ENCODE measurements around the gene PHACTR1. TPM values are rescaled to one million over a fixed set of nuclear protein-coding genes. Genes with fewer than 3 reads are reported as not detected.

Gene PHACTR1
- polyA plus RNA-seq, 3 donors: 6.1 to 26.9 (median 7.6) TPM

DNA sequence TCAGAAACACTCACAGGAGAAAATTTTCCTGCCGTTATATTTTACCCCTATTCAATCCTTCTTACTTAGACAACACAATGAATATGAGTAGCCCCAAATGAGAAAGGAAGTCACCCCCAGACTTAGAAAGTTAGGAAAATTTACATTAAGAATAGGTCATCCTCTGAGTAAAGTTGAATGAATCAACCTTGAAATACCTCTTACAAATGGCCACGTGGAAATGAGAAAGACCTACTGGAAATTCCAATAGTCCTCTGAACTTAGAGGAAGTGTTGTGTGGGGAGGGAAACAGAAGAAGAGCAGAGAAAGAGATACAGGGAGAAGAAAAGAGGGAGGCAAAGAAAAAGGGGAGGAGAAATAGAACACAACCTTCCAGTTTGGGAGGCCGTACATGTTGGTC, 43.7 kb downstream of the PHACTR1 start:
- no peaks in the 10 kb centered on the region for H3K4me1 Mint-ChIP-seq
- no peaks in the 10 kb centered on the region for H3K27me3 ChIP-seq (ENCODE audit: control insufficient read depth in 2 of 2, insufficient read depth in 2 of 2, low read length in 2 of 2)
- H3K9ac ChIP-seq (ENCODE audit: insufficient read depth, low read length, poor library complexity, severe bottlenecking): no peak overlapping the region
- no peaks in the 10 kb centered on the region for H3K9me3 ChIP-seq (replicated peaks in 1 of 2; ENCODE audit: control insufficient read depth in 1 of 2, insufficient read depth in 1 of 2, low read length in 2 of 2)
- H3K36me3 Mint-ChIP-seq: no peaks in the 10 kb centered on the region
- H2AFZ ChIP-seq (ENCODE audit: insufficient read depth, low read depth, low read length, poor library complexity, severe bottlenecking): no peak overlapping the region
- H3K27ac ChIP-seq (ENCODE audit: low read depth in 1 of 2, low read length in 2 of 2): no peak overlapping the region
- peaks cover 5 to 10% (median 7%) of the 10 kb centered on the region in 3 donors for H3K27me3 Mint-ChIP-seq (ENCODE audit: low read depth in 3 of 3)
- H4K20me1 ChIP-seq (ENCODE audit: insufficient read depth, low read length): no peaks in the 10 kb centered on the region
- H3K79me2 ChIP-seq (ENCODE audit: insufficient read depth, low read length): no peaks in the 10 kb centered on the region
- intact Hi-C loops (cut with micrococcal nuclease): no loop called here
- H3K27ac Mint-ChIP-seq: no peak overlapping the region
- DNase-seq: no peak
- H3K36me3 ChIP-seq (replicated peaks in 1 of 2; ENCODE audit: control insufficient read depth in 1 of 2, insufficient read depth in 2 of 2, low read length in 2 of 2): no peaks in the 10 kb centered on the region
- no peak overlapping the region for H3K4me3 ChIP-seq (replicated peaks in 1 of 3; ENCODE audit: low read depth in 2 of 3, low read length in 3 of 3)
- no peak overlapping the region for H3K4me2 ChIP-seq (replicated peaks; ENCODE audit: extremely low read depth, low read length, poor library complexity, severe bottlenecking)
- no peaks in the 10 kb centered on the region for H3K4me1 ChIP-seq (ENCODE audit: control insufficient read depth in 1 of 2, insufficient read depth in 2 of 2, low read length in 2 of 2)
- WGBS (ENCODE audit: insufficient coverage): 100% methylated on average over 1 of the region's 3 CpGs
- no peak overlapping the region for H3K4me3 Mint-ChIP-seq
- peaks cover 0 to 2% (median 0%) of the 10 kb centered on the region in 7 donors for H3K9me3 Mint-ChIP-seq
- TF ChIP-seq, protein P1, sequence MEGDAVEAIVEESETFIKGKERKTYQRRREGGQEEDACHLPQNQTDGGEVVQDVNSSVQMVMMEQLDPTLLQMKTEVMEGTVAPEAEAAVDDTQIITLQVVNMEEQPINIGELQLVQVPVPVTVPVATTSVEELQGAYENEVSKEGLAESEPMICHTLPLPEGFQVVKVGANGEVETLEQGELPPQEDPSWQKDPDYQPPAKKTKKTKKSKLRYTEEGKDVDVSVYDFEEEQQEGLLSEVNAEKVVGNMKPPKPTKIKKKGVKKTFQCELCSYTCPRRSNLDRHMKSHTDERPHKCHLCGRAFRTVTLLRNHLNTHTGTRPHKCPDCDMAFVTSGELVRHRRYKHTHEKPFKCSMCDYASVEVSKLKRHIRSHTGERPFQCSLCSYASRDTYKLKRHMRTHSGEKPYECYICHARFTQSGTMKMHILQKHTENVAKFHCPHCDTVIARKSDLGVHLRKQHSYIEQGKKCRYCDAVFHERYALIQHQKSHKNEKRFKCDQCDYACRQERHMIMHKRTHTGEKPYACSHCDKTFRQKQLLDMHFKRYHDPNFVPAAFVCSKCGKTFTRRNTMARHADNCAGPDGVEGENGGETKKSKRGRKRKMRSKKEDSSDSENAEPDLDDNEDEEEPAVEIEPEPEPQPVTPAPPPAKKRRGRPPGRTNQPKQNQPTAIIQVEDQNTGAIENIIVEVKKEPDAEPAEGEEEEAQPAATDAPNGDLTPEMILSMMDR (IDR thresholded peaks at IDR 0.05): no peak

- Histone ChIP-seq H3K27me3 (ENCODE audit: control insufficient read depth in 2 of 2, insufficient read depth in 2 of 2, low read length in 2 of 2) (no peaks in the 10 kb centered on the region), H3K4me1 (ENCODE audit: control insufficient read depth in 1 of 2, insufficient read depth in 2 of 2, low read length in 2 of 2) (no peaks in the 10 kb centered on the region), H3K4me3 (replicated peaks in 1 of 3; ENCODE audit: low read depth in 2 of 3, low read length in 3 of 3) (no peak overlapping the region), H4K20me1 (ENCODE audit: insufficient read depth, low read length) (no peaks in the 10 kb centered on the region), H2AFZ (ENCODE audit: insufficient read depth, low read depth, low read length, poor library complexity, severe bottlenecking) (no peak overlapping the region), H3K79me2 (ENCODE audit: insufficient read depth, low read length) (no peaks in the 10 kb centered on the region), H3K27ac (ENCODE audit: low read depth in 1 of 2, low read length in 2 of 2) (no peak overlapping the region), H3K4me2 (replicated peaks; ENCODE audit: extremely low read depth, low read length, poor library complexity, severe bottlenecking) (no peak overlapping the region), H3K36me3 (replicated peaks in 1 of 2; ENCODE audit: control insufficient read depth in 1 of 2, insufficient read depth in 2 of 2, low read length in 2 of 2) (no peaks in the 10 kb centered on the region), H3K9me3 (replicated peaks in 1 of 2; ENCODE audit: control insufficient read depth in 1 of 2, insufficient read depth in 1 of 2, low read length in 2 of 2) (no peaks in the 10 kb centered on the region), H3K9ac (ENCODE audit: insufficient read depth, low read length, poor library complexity, severe bottlenecking) (no peak overlapping the region)
- WGBS (ENCODE audit: insufficient coverage): 90% methylated on average over 3 of the region's 3 CpGs
- H3K4me1 Mint-ChIP-seq: no peaks in the 10 kb centered on the region
- H3K4me3 Mint-ChIP-seq: no peak overlapping the region
- no peak for DNase-seq
- H3K9me3 Mint-ChIP-seq: peaks cover 0 to 2% (median 0%) of the 10 kb centered on the region in 7 donors
- intact Hi-C loops (cut with micrococcal nuclease): no loop called here
- H3K36me3 Mint-ChIP-seq: no peaks in the 10 kb centered on the region
- peaks cover 5 to 10% (median 7%) of the 10 kb centered on the region in 3 donors for H3K27me3 Mint-ChIP-seq (ENCODE audit: low read depth in 3 of 3)
- TF ChIP-seq, protein P1 (IDR thresholded peaks at IDR 0.05): no peak
- no peak overlapping the region for H3K27ac Mint-ChIP-seq
Observed at GRCh38 chr6:12760911-12761310, 44.3 kb downstream of the PHACTR1 start.

All from CD14-positive monocyte (primary cell).